Neural cell (in vitro differentiated cells): ENCODE results near the gene STAT3. TPM values are rescaled to one million over a fixed set of nuclear protein-coding genes. Genes with fewer than 3 reads are reported as not detected.

Source experiments
- H2AFZ ChIP-seq: fragments of 200-600, 300-800 bp; sonication (generic), shearing (Covaris generic); 2 replicates; pipeline ENCODE4 v1.6.0; 2014; ENCODE audit warnings: low read depth, mild to moderate bottlenecking, antibody characterized with exemption, low read length, moderate library complexity
- H3F3A ChIP-seq: fragments of 200-600 bp; shearing (Covaris generic); 2 replicates; pipeline ENCODE4 v1.6.1; 2016; ENCODE audit warnings: mild to moderate bottlenecking, moderate library complexity, mixed read lengths, antibody characterized with exemption, low read length; ENCODE audit not compliant: insufficient read depth, poor library complexity, severe bottlenecking
- H3K27ac ChIP-seq: fragments of 200-600, 300-800 bp; sonication (generic), shearing (Covaris generic); 2 replicates; pipeline ENCODE4 v1.5.1; 2014; ENCODE audit warnings: mild to moderate bottlenecking, low read length, moderate library complexity
- H3K27me3 ChIP-seq: fragments of 300-800, 200-600 bp; sonication (generic), shearing (Covaris generic); 2 replicates; pipeline ENCODE4 v1.6.0; 2014; ENCODE audit warnings: mild to moderate bottlenecking, low read depth, low read length, moderate library complexity; ENCODE audit not compliant: insufficient read depth
- H3K36me3 ChIP-seq: fragments of 300-800, 200-600 bp; sonication (generic), shearing (Covaris generic); 2 replicates; pipeline ENCODE4 v1.5.1; 2014; ENCODE audit warnings: mild to moderate bottlenecking, antibody characterized with exemption, low read length, moderate library complexity; ENCODE audit not compliant: insufficient read depth
- H3K4me2 ChIP-seq: fragments of 300-800, 200-600 bp; sonication (generic), shearing (Covaris generic); 2 replicates; pipeline ENCODE4 v1.6.0; 2014; ENCODE audit warnings: mild to moderate bottlenecking, low read length
- H3K4me3 ChIP-seq: fragments of 300-800, 200-600 bp; sonication (generic), shearing (Covaris generic); 2 replicates; pipeline ENCODE4 v1.5.1; 2014; ENCODE audit warnings: mild to moderate bottlenecking, low read length, moderate library complexity
- H3K79me2 ChIP-seq: fragments of 200-600 bp; shearing (Covaris generic); replicated peaks from 2 replicates; pipeline ENCODE4 v1.6.0; 2014; ENCODE audit warnings: mild to moderate bottlenecking, low read length, moderate library complexity; ENCODE audit not compliant: insufficient read depth
- H3K9ac ChIP-seq: fragments of 300-800, 200-600 bp; sonication (generic), shearing (Covaris generic); 2 replicates; pipeline ENCODE4 v1.6.1; 2016; ENCODE audit warnings: mild to moderate bottlenecking, low read length, mixed read lengths
- H3K9me2 ChIP-seq: fragments of 200-600 bp; shearing (Covaris generic); 2 replicates; pipeline ENCODE4 v1.6.1; 2016; ENCODE audit warnings: mild to moderate bottlenecking, low read length, mixed read lengths; ENCODE audit not compliant: insufficient read depth
- H3K9me3 ChIP-seq: fragments of 200-600, 300-800 bp; sonication (generic), shearing (Covaris generic); 2 replicates; pipeline ENCODE4 v1.6.1; 2016; ENCODE audit warnings: mild to moderate bottlenecking, mixed run types, low read length, moderate library complexity, mixed read lengths
- H4K20me1 ChIP-seq: fragments of 200-600 bp; shearing (Covaris generic); 2 replicates; pipeline ENCODE4 v1.6.1; 2016; ENCODE audit warnings: mild to moderate bottlenecking, mixed run types; ENCODE audit not compliant: insufficient read depth
- CTCF ChIP-seq: fragments of 450-650 bp; IDR thresholded peaks from 2 replicates; pipeline ENCODE4 v1.5.1; 2014; ENCODE audit warnings: antibody characterized with exemption, mild to moderate bottlenecking, moderate library complexity; ENCODE audit not compliant: poor library complexity, severe bottlenecking
- EP300 ChIP-seq: fragments of 450-650 bp; conservative IDR thresholded peaks from 2 replicates; pipeline ENCODE4 v1.6.1; 2014; ENCODE audit warnings: antibody characterized with exemption, mild to moderate bottlenecking, moderate library complexity; ENCODE audit not compliant: poor library complexity, severe bottlenecking
- EZH2 ChIP-seq: fragments of 200-600, 300-800 bp; shearing (Covaris generic), sonication (generic); IDR thresholded peaks from 2 replicates; pipeline ENCODE4 v1.6.1; 2014; ENCODE audit warnings: antibody characterized with exemption, low read length, borderline replicate concordance, mild to moderate bottlenecking; ENCODE audit not compliant: insufficient read depth, poor library complexity, severe bottlenecking
- MXI1 ChIP-seq: fragments of 450-650 bp; conservative IDR thresholded peaks from 2 replicates; pipeline ENCODE4 v1.6.1; 2014; ENCODE audit warnings: antibody characterized with exemption, mild to moderate bottlenecking; ENCODE audit not compliant: poor library complexity, severe bottlenecking
- POLR2AphosphoS5 ChIP-seq: IDR thresholded peaks from 2 replicates; pipeline ENCODE4 v1.6.1; 2012
- RAD21 ChIP-seq: fragments of 450-650 bp; conservative IDR thresholded peaks from 2 replicates; pipeline ENCODE4 v1.6.1; 2014; ENCODE audit warnings: antibody characterized with exemption, mild to moderate bottlenecking, moderate library complexity
- REST ChIP-seq: IDR thresholded peaks from 2 replicates; pipeline ENCODE4 v1.6.1; 2012; ENCODE audit warnings: borderline replicate concordance
- SMC3 ChIP-seq: fragments of 450-650 bp; conservative IDR thresholded peaks from 2 replicates; pipeline ENCODE4 v1.6.1; 2014; ENCODE audit warnings: antibody characterized with exemption, mild to moderate bottlenecking, moderate library complexity; ENCODE audit not compliant: poor library complexity
- TAF1 ChIP-seq: IDR thresholded peaks from 2 replicates; pipeline ENCODE4 v1.6.1; 2012; ENCODE audit warnings: low read depth
- polyA plus RNA-seq: library from polyadenylated mRNA; depleted of rRNA; stranded (reverse); fragments of >200 nt; gene quantifications from 2 replicates; pipeline ENCODE4 v1.2.3, GENCODE V29; 2014

Gene STAT3
- polyA plus RNA-seq, 1 donor from 2014 or later: 24.2 TPM

- TF ChIP-seq EP300: no peak
- no peak overlapping the region for H3K4me2 ChIP-seq
- H2AFZ ChIP-seq: no peak overlapping the region
- H3K9ac ChIP-seq: no peak overlapping the region
- no peaks in the 10 kb centered on the region for H3K9me2 ChIP-seq
- no peaks in the 10 kb centered on the region for H4K20me1 ChIP-seq
- no peak overlapping the region for H3K4me3 ChIP-seq
- H3K27me3 ChIP-seq: no peaks in the 10 kb centered on the region
- no peaks in the 10 kb centered on the region for H3F3A ChIP-seq
- no peaks in the 10 kb centered on the region for H3K36me3 ChIP-seq
- H3K79me2 ChIP-seq: no peaks in the 10 kb centered on the region
- H3K27ac ChIP-seq: no peak overlapping the region
- H3K9me3 ChIP-seq: no peaks in the 10 kb centered on the region
These were observed 21.5 kb upstream of the STAT3 start for GRCh38 chr17:42409523-42410318.

GRCh38 chr17:42408061-42408460 lies 19.8 kb upstream of the STAT3 start:
- Histone ChIP-seq H3K27me3 (no peaks in the 10 kb centered on the region), H3K79me2 (no peaks in the 10 kb centered on the region), H4K20me1 (no peaks in the 10 kb centered on the region), H3K9me3 (no peaks in the 10 kb centered on the region), H3K4me3 (no peak overlapping the region), H3K4me2 (no peak overlapping the region), H3K9me2 (no peaks in the 10 kb centered on the region), H3K27ac (no peak overlapping the region), H2AFZ (no peak overlapping the region), H3K36me3 (no peaks in the 10 kb centered on the region), H3F3A (no peaks in the 10 kb centered on the region), H3K9ac (no peak overlapping the region)
- TF ChIP-seq EP300 (no peak), TAF1 (no peak), EZH2 (no peak), REST (no peak), RAD21 (no peak), SMC3 (no peak), POLR2AphosphoS5 (no peak), CTCF (no peak), MXI1 (no peak)
